ENCODE measurements around the gene PMEPA1. TPM values are rescaled to one million over a fixed set of nuclear protein-coding genes. Genes with fewer than 3 reads are reported as not detected.

The PMEPA1 gene
- total and polyA plus RNA-seq, 4 donors: 14.3 to 30.5 (median 19.7) TPM

DNA sequence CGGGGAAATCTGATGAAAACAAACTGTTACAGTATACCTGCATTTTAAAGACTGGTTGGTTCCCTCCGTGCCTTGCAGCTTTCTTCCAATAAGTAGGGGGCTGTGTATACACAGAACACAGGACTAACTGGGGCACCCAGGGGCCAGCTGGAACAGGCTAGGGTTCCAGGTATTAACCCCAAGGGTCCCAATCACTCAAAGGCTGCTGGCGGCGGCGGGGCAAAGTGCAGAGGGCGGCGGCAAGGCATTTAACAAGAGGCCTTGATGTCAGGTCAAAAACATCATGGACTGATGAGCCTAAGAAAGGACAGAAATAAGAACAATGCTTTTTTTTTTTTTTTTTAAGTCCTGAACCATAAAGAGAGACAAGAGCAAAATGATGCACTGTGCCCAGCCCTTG, 2.5 kb downstream of the PMEPA1 start:
- H3K27me3 ChIP-seq (ENCODE audit: control insufficient read depth, insufficient read depth, low read length): no peaks in the 10 kb centered on the region
- H3K27ac ChIP-seq (ENCODE audit: low read depth, low read length): no peak overlapping the region
- peak overlapping the region; percentile 66 for H3K4me3 ChIP-seq (ENCODE audit: low read depth, low read length)
- H3K36me3 ChIP-seq (ENCODE audit: control insufficient read depth, insufficient read depth, low read length): no peaks in the 10 kb centered on the region
- peaks cover 73% of the 10 kb centered on the region for H3K4me1 ChIP-seq (ENCODE audit: control insufficient read depth, insufficient read depth, low read length)
- 68% methylated on average over 5 of the region's 7 CpGs for WGBS (ENCODE audit: insufficient coverage)
- no peaks in the 10 kb centered on the region for H3K9me3 ChIP-seq (ENCODE audit: control insufficient read depth, insufficient read depth, low read length)
- no peak for DNase-seq (ENCODE audit: low read depth in 4 of 6, low spot score in 6 of 6)

DNA sequence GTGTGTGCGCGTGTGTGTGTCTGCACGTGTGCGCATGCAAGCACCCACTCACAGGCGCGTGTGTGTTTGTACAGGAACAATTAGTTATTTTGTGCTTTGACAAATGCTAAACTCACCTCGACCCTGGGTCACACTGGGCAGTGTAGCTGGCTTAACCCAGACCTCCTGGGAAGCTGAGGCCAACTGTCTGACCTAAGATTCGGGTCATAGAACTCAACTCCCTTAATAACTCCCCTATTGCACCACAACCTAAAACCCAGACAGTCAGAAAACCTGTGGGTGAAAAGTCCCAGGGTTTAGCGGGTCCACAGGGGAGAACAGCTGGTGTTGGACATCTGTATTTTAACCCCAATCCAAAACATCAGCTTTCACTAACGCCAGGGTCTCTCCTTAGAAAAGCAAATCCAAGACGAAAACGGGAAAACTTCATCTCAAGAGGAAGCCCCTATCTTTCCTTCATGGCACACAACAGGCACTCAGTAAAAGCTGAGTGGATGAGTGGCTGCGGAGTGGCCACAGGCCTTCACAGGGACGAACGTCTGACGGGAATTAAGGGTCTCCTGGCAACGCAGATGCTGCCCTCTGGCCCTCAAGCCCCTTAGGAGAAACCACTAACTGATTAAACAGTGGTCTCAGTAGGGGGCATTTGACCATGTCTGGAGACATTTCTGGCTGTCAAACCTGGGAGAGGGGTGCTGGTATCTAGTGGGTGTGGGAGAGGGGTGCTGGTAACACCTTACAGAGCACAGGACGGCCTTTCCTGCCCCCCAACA, 4.5 kb downstream of the PMEPA1 start:
- H3K27me3 ChIP-seq (ENCODE audit: control insufficient read depth, insufficient read depth, low read length): no peaks in the 10 kb centered on the region
- H3K4me3 ChIP-seq (ENCODE audit: low read depth, low read length): no peak overlapping the region
- WGBS (ENCODE audit: insufficient coverage): 63% methylated on average over 17 of the region's 18 CpGs
- H3K36me3 ChIP-seq (ENCODE audit: control insufficient read depth, insufficient read depth, low read length): no peaks in the 10 kb centered on the region
- peaks cover 59% of the 10 kb centered on the region for H3K4me1 ChIP-seq (ENCODE audit: control insufficient read depth, insufficient read depth, low read length)
- no peak overlapping the region for H3K27ac ChIP-seq (ENCODE audit: low read depth, low read length)
- no peaks in the 10 kb centered on the region for H3K9me3 ChIP-seq (ENCODE audit: control insufficient read depth, insufficient read depth, low read length)
- no peak for DNase-seq (ENCODE audit: low read depth in 4 of 6, low spot score in 6 of 6)

DNA sequence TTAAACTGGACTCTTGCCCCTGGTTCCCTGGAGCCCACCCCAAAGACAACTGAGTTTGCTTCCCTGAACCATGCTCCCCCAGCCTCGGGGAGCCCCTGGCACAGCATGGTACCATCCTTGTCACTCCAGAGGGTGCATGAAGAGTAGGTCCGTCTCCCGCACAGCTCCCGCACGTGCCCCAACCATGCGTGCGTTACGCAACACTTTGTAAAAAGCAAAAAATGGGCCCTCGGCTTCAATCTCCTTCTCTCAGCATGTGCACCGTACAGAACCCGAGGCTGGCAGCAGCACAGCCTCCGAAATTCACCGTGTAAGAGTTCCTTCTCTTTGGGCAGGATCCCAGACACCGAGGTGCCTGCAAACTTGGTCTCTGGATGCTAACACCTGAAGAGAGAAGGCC, 5.6 kb downstream of the PMEPA1 start:
- Histone ChIP-seq H3K4me1 (ENCODE audit: control insufficient read depth, insufficient read depth, low read length) (peaks cover 58% of the 10 kb centered on the region), H3K36me3 (ENCODE audit: control insufficient read depth, insufficient read depth, low read length) (no peaks in the 10 kb centered on the region), H3K27me3 (ENCODE audit: control insufficient read depth, insufficient read depth, low read length) (no peaks in the 10 kb centered on the region), H3K9me3 (ENCODE audit: control insufficient read depth, insufficient read depth, low read length) (no peaks in the 10 kb centered on the region), H3K4me3 (ENCODE audit: low read depth, low read length) (no peak overlapping the region), H3K27ac (ENCODE audit: low read depth, low read length) (no peak overlapping the region)
- no peak for DNase-seq (ENCODE audit: low read depth in 4 of 6, low spot score in 6 of 6)
- WGBS (ENCODE audit: insufficient coverage): 76% methylated on average over 14 of the region's 14 CpGs

DNA sequence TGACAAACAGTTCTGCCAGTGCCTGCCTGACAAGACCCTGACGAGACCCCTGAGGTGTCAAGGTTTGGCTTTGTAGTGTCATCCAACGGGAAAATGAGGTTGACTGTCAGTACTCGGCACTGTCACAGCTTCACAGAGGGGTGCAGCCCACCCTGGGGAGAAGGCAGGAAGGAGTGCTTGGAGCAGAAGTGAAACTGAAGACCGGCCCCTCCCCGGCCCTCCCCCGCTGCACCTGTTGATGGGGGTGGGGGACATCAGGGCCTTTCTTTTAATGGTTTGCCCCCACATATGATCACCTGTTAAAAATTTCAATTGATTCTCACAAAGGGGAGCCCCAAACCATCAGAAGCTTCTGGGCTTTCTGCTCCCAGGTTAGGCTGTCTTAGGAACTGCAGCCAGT, 6.8 kb downstream of the PMEPA1 start:
- Histone ChIP-seq H3K27me3 (ENCODE audit: control insufficient read depth, insufficient read depth, low read length) (no peaks in the 10 kb centered on the region), H3K36me3 (ENCODE audit: control insufficient read depth, insufficient read depth, low read length) (no peaks in the 10 kb centered on the region), H3K27ac (ENCODE audit: low read depth, low read length) (no peak overlapping the region), H3K4me3 (ENCODE audit: low read depth, low read length) (no peak overlapping the region), H3K9me3 (ENCODE audit: control insufficient read depth, insufficient read depth, low read length) (no peaks in the 10 kb centered on the region), H3K4me1 (ENCODE audit: control insufficient read depth, insufficient read depth, low read length) (peaks cover 48% of the 10 kb centered on the region)
- WGBS (ENCODE audit: insufficient coverage): 66% methylated on average over 3 of the region's 6 CpGs
- no peak for DNase-seq (ENCODE audit: low read depth in 4 of 6, low spot score in 6 of 6)

DNA sequence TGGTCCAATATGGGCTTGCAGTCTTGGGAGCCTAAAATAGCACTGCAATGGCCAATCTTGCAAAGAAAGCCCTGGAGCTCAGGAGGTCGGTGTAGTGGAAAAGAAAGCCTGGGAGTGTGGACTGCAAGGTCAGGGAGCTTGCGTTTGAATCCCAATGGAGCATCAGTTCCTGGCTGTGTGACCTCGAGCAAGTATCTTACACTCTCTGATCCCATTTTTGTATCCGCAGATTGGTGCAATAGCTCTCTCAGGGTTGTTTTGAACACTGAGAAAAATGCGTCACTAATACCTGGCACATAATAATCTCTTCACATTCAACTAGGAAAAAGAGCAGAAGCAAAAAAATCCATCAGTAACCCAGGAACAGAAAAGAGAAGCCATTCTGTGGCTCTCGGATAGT, 7.3 kb downstream of the PMEPA1 start:
- H3K27ac ChIP-seq (ENCODE audit: low read depth, low read length): no peak overlapping the region
- no peak for DNase-seq (ENCODE audit: low read depth in 4 of 6, low spot score in 6 of 6)
- H3K36me3 ChIP-seq (ENCODE audit: control insufficient read depth, insufficient read depth, low read length): no peaks in the 10 kb centered on the region
- no peaks in the 10 kb centered on the region for H3K9me3 ChIP-seq (ENCODE audit: control insufficient read depth, insufficient read depth, low read length)
- no peaks in the 10 kb centered on the region for H3K27me3 ChIP-seq (ENCODE audit: control insufficient read depth, insufficient read depth, low read length)
- H3K4me1 ChIP-seq (ENCODE audit: control insufficient read depth, insufficient read depth, low read length): peaks cover 43% of the 10 kb centered on the region
- H3K4me3 ChIP-seq (ENCODE audit: low read depth, low read length): no peak overlapping the region
- WGBS (ENCODE audit: insufficient coverage): 93% methylated on average over 6 of the region's 6 CpGs

DNA sequence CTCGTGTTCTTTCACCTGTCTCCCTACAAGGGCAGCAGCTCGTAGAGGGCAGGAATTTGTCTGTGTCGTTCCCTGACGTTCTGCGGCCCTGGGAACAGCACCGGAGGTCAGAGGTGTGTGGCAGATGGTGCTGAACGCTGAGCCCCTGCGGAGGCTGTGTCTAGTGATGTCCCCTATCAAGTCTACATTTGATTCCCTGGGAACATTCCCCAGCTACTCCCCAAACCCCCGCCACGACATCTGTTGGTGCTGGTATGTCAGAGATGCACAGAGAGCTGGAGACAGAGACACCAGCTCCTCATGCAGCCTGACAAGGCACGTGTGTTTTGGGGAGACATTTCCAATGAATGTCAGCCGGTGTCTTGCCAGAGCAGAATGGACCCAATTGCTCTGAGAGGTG, 7.7 kb downstream of the PMEPA1 start:
- 66% methylated on average over 6 of the region's 12 CpGs for WGBS (ENCODE audit: insufficient coverage)
- Histone ChIP-seq H3K27ac (ENCODE audit: low read depth, low read length) (no peak overlapping the region), H3K9me3 (ENCODE audit: control insufficient read depth, insufficient read depth, low read length) (no peaks in the 10 kb centered on the region), H3K4me1 (ENCODE audit: control insufficient read depth, insufficient read depth, low read length) (peaks cover 40% of the 10 kb centered on the region), H3K27me3 (ENCODE audit: control insufficient read depth, insufficient read depth, low read length) (no peaks in the 10 kb centered on the region), H3K4me3 (ENCODE audit: low read depth, low read length) (no peak overlapping the region), H3K36me3 (ENCODE audit: control insufficient read depth, insufficient read depth, low read length) (no peaks in the 10 kb centered on the region)
- DNase-seq (ENCODE audit: low read depth in 4 of 6, low spot score in 6 of 6): no peak

DNA sequence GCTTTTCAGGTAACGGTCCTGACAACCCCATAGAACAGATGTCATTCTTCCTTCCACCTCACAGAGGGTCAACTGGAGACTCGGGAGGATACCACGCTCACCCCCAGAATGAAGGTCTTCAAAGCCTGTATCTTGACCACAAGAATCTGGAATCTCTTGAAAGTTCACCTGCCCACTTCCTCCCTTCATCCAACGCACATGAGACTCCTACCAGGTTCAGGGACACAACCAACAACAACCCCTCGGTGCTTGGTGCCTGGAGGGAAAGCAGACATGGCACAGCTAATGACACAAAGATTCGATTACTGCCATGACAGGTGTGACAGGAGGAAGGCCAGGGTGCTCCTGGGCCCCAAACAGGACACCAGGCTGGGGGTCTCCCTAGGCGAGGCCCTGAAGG, 8.2 kb downstream of the PMEPA1 start:
- Histone ChIP-seq H3K27ac (ENCODE audit: low read depth, low read length) (no peak overlapping the region), H3K4me1 (ENCODE audit: control insufficient read depth, insufficient read depth, low read length) (peaks cover 37% of the 10 kb centered on the region), H3K36me3 (ENCODE audit: control insufficient read depth, insufficient read depth, low read length) (no peaks in the 10 kb centered on the region), H3K4me3 (ENCODE audit: low read depth, low read length) (no peak overlapping the region), H3K27me3 (ENCODE audit: control insufficient read depth, insufficient read depth, low read length) (no peaks in the 10 kb centered on the region), H3K9me3 (ENCODE audit: control insufficient read depth, insufficient read depth, low read length) (no peaks in the 10 kb centered on the region)
- DNase-seq (ENCODE audit: low read depth in 4 of 6, low spot score in 6 of 6): no peak
- 90% methylated on average over 7 of the region's 7 CpGs for WGBS (ENCODE audit: insufficient coverage)

DNA sequence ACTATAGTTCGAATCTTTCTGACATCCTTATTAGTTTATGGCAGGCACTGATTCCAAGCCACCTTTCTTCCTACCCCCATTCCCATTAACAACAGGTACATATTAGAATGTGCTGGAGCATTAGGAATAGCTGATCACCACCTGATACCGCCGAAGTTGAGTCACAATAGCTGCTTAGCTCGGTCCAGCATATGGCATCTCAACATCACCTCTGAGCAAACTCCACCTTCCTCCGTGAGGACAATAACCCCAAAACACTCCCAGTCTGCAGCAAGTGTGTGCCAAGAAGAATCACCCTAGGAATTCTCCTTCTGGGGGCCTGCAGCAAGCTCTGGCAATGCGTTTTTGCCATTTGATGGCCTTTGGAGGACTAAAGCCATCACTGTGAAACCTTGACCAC, 8.7 kb downstream of the PMEPA1 start:
- no peaks in the 10 kb centered on the region for H3K36me3 ChIP-seq (ENCODE audit: control insufficient read depth, insufficient read depth, low read length)
- 73% methylated on average over 2 of the region's 6 CpGs for WGBS (ENCODE audit: insufficient coverage)
- no peak overlapping the region for H3K27ac ChIP-seq (ENCODE audit: low read depth, low read length)
- DNase-seq (ENCODE audit: low read depth in 4 of 6, low spot score in 6 of 6): no peak
- H3K9me3 ChIP-seq (ENCODE audit: control insufficient read depth, insufficient read depth, low read length): no peaks in the 10 kb centered on the region
- no peaks in the 10 kb centered on the region for H3K27me3 ChIP-seq (ENCODE audit: control insufficient read depth, insufficient read depth, low read length)
- H3K4me3 ChIP-seq (ENCODE audit: low read depth, low read length): no peak overlapping the region
- H3K4me1 ChIP-seq (ENCODE audit: control insufficient read depth, insufficient read depth, low read length): peaks cover 35% of the 10 kb centered on the region

DNA sequence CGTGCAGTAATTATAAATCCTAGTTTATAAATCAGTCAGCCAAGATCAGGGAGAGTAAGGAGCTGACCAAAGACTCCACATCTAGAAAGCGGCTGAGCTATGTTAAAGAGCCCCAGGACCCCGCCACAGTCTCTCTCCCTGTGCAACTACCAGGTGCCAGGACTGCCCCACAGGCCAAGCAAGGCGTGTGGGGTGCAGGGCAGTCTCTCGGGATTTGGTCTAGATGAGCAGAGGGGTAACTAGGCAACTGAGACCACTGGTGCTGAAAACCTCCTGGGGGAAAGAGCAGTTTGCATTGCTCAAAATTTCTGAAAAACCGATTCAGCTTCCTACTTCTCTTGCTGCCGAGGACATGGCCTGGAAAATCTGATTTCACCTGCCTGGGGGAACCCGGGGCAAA, 10.4 kb downstream of the PMEPA1 start:
- peaks cover 35% of the 10 kb centered on the region for H3K4me1 ChIP-seq (ENCODE audit: control insufficient read depth, insufficient read depth, low read length)
- WGBS (ENCODE audit: insufficient coverage): 77% methylated on average over 5 of the region's 8 CpGs

DNA sequence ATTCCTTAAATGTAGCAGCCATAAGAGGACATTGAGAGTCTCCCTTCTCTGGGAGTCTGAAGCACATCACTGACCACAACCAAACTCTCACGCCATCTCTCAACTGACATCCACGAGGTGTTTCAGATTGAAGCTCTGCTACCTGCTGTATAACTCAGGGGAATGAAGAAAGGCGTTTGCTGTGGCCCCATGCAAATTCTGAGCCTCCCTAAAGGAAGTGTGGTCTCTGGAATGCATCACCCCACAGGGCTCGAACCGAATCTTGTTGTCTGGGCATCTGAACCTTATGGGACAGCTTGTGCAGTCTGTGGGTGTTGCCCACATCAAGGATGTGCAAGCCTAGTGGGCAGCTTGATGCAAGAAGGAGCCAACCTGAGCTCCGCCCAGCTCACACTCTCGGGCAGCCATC, 10.9 kb downstream of the PMEPA1 start:
- Histone ChIP-seq H3K9me3 (ENCODE audit: control insufficient read depth, insufficient read depth, low read length) (no peaks in the 10 kb centered on the region), H3K4me3 (ENCODE audit: low read depth, low read length) (no peak overlapping the region), H3K36me3 (ENCODE audit: control insufficient read depth, insufficient read depth, low read length) (no peaks in the 10 kb centered on the region), H3K27me3 (ENCODE audit: control insufficient read depth, insufficient read depth, low read length) (no peaks in the 10 kb centered on the region), H3K27ac (ENCODE audit: low read depth, low read length) (no peak overlapping the region), H3K4me1 (ENCODE audit: control insufficient read depth, insufficient read depth, low read length) (peaks cover 30% of the 10 kb centered on the region)
- no peak for DNase-seq (ENCODE audit: low read depth in 4 of 6, low spot score in 6 of 6)
- 71% methylated on average over 4 of the region's 7 CpGs for WGBS (ENCODE audit: insufficient coverage)

More for the DNA sequence above, 10.4 kb downstream of the PMEPA1 start:
- Histone ChIP-seq H3K27ac (ENCODE audit: low read depth, low read length) (no peak overlapping the region), H3K9me3 (ENCODE audit: control insufficient read depth, insufficient read depth, low read length) (no peaks in the 10 kb centered on the region), H3K4me3 (ENCODE audit: low read depth, low read length) (no peak overlapping the region), H3K27me3 (ENCODE audit: control insufficient read depth, insufficient read depth, low read length) (no peaks in the 10 kb centered on the region), H3K36me3 (ENCODE audit: control insufficient read depth, insufficient read depth, low read length) (no peaks in the 10 kb centered on the region)
- DNase-seq (ENCODE audit: low read depth in 4 of 6, low spot score in 6 of 6): no peak

Data from spinal cord (tissue), 10 donors.